ENCODE data around the gene SOX6. TPM values are rescaled to one million over a fixed set of nuclear protein-coding genes. Genes with fewer than 3 reads are reported as not detected.

The SOX6 gene
- total RNA-seq, 1 experiment from 2014 or later: 0.48 TPM

DNA sequence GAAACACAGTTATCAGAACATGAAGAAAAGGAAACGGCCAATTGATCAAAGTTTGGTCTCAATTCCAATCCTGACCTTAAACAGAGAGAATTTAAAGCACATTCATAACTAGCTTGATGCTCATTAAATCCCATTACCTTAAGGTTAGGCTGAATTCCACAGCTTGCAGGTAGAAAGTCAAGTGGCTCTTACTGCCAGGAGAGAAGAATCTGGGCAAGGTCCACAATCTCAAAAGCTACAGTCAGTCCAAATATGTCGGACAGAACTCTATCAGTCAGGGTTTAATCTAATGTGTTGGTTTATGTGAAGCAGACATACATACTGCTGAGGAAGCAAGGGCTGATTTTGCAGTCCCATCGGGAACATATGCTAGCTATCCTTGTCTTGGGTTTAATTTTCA, 348.8 kb downstream of the SOX6 start:
- DNase-seq (ENCODE audit: low read depth): no peak

GRCh38 chr11:16002942-16003341, 353.4 kb downstream of the SOX6 start:
- DNase-seq (ENCODE audit: low read depth): no peak

GRCh38 chr11:16001899-16002426, 354.4 kb downstream of the SOX6 start:
- DNase-seq (ENCODE audit: low read depth): peak; percentile 80

GRCh38 chr11:16001044-16001568, 355.2 kb downstream of the SOX6 start:
- DNase-seq (ENCODE audit: low read depth): no peak

- peak; percentile 16 for DNase-seq (ENCODE audit: low read depth)
Observed at GRCh38 chr11:16000065-16000464, 356.3 kb downstream of the SOX6 start.

GRCh38 chr11:15993345-15993744, 363.0 kb downstream of the SOX6 start:
- no peak for DNase-seq (ENCODE audit: low read depth)

- DNase-seq (ENCODE audit: low read depth): no peak
Observed at GRCh38 chr11:15991215-15991614, 365.1 kb downstream of the SOX6 start.

GRCh38 chr11:15989685-15990084, 366.7 kb downstream of the SOX6 start:
- no peak for DNase-seq (ENCODE audit: low read depth)

- no peak for DNase-seq (ENCODE audit: low read depth)
Observed at GRCh38 chr11:15988693-15989231, 367.6 kb downstream of the SOX6 start.

GRCh38 chr11:15988016-15988550, 368.3 kb downstream of the SOX6 start:
- no peak for DNase-seq (ENCODE audit: low read depth)

DNA sequence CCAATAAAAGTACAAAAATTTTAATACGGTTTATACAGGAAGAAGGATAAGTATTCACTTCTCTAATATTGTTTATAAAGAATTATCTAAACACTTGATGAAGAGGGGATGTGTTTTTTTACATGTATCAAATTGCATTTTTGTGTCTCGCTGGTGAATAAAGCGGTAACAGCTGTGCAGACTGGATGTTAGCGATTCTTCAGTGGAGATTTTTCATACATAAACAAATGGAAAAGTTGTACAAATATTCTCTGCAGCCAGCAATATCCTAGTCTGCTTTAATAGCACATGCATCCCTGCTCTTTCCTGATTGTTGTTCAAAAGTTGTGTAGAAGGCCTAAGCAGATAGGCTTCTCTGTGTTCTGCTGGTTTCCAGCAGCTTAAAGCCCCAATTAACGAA, 369.3 kb downstream of the SOX6 start:
- no peak for DNase-seq (ENCODE audit: low read depth)

DNA sequence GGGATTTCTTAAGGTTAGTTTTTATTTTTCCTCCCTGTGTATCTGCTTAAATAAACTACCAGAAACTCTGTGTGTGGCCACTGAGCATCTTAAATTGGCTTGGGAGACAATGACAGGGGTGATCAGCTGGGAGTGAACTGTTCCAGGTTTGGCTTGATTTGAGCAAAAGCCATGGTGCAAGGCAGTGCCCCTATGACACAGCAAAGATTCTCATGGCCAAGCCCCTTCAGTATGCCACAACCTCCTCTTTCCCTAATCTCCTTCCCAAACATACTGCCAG, 370.5 kb downstream of the SOX6 start:
- DNase-seq (ENCODE audit: low read depth): no peak

GRCh38 chr11:15985127-15985859, 371.1 kb downstream of the SOX6 start:
- DNase-seq (ENCODE audit: low read depth): no peak

- DNase-seq (ENCODE audit: low read depth): no peak
Observed at GRCh38 chr11:15981292-15981691, 375.1 kb downstream of the SOX6 start.

DNA sequence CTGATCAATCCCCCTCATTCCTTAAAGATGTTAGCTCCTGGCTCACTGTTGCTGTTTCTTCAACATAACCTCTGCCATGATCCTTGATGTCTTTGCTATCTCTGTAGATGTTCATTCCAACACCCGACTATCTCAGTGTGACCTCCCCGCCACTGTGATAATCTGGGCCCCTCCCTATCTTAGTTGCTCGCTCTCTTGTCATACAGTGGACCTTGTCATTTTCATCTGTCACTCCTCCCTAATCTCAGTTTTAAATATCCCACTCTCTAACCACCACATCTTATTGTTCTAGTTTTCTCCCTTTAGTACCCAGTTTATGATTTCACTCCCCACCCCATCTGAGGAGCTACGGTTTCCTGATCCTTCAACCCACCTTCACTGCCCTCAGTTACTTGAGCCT, 379.2 kb downstream of the SOX6 start:
- DNase-seq (ENCODE audit: low read depth): no peak

- no peak for DNase-seq (ENCODE audit: low read depth)
Observed at GRCh38 chr11:15976433-15977045, 379.8 kb downstream of the SOX6 start.

DNA sequence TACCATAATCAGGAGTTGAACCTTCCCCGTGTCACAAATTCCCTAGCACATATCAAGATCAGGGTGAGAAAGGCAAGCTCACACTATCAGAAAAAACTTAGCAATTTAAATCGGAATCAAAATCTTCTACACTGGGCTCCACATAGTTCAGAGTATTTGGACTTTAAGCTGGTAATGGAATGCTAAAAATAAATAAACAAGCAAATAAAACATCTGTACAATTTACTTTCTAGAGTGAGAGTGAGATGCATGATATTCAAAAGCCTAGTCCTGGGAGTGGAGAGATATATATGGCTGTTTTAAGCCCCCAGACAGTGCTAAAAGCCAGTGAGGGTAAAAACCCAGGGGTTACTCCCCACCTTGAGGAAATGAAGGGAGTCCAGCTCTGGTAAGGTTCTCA, 380.6 kb downstream of the SOX6 start:
- no peak for DNase-seq (ENCODE audit: low read depth)

GRCh38 chr11:15972838-15973237, 383.5 kb downstream of the SOX6 start:
- DNase-seq (ENCODE audit: low read depth): no peak

- DNase-seq (ENCODE audit: low read depth): no peak
Observed at GRCh38 chr11:15971215-15971546, 385.2 kb downstream of the SOX6 start.

DNA sequence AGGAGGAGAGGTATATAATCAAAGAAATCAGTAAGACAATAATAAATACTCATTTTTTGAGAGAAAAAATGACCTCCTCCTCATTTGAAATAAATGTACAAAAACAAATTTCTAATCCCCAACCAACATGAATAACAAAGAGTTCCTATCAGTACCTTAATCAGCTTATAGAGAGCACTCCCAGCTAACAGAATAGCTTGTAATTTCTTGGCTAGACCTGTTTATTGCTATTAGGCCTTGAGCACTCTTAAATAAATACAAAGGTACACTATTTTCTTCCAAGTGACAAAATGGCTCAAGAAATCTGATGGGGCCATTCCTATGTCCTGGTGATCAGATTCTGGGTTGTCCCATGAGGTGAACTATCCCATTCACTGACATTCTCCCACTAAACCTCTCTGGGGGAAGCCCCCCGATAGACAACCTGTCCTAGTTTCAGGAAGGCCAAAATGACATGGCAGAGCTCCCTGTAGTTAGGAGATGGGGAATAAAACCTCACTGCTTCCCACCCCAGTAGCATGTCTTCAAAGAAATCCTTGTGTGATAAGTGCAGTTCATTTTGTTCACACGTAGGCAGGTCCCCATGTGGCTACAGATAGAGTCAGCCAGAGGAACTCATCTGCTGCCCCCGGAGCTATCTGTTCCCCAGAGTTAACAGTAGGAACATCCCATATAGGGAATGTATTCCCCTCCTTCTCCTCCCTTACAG, 385.7 kb downstream of the SOX6 start:
- DNase-seq (ENCODE audit: low read depth): no peak

- peak; percentile 48 for DNase-seq (ENCODE audit: low read depth)
Observed at GRCh38 chr11:15969701-15970329, 386.5 kb downstream of the SOX6 start.

DNA sequence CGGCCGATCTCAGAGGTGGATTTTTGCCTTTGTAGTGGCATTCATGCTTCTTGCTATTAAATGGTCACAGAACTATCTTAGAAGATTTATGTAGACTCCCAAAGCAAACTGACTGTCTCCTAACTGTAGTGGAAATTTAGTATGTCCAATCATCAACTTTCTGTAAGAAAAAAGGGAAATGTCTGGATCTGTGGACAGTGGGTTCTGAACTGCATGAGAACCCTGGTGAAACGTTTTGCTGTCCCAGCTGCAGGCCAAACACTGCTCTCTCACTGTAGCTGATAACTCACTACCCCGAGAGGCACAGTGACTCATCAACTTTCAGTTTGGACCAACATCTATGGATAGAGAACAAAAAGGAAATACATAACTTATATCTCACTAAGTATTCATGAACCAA, 387.1 kb downstream of the SOX6 start:
- peak; percentile 82 for DNase-seq (ENCODE audit: low read depth)

All from RPMI7951 (cell line).